GM19452 (cell line): ENCODE measurements around the gene SLC1A3.
"Not testable (repeated sequence)": the region's sequence is repeated elsewhere in the genome, so short reads cannot be mapped to it uniquely, and the experiment has no call there.

Experiments used
- ATAC-seq: cut with Tn5 transposase; IDR thresholded peaks from one replicate; pipeline ENCODE4 v1.9.1; 2021; ENCODE audit not compliant: unreplicated experiment

The SLC1A3 gene

DNA sequence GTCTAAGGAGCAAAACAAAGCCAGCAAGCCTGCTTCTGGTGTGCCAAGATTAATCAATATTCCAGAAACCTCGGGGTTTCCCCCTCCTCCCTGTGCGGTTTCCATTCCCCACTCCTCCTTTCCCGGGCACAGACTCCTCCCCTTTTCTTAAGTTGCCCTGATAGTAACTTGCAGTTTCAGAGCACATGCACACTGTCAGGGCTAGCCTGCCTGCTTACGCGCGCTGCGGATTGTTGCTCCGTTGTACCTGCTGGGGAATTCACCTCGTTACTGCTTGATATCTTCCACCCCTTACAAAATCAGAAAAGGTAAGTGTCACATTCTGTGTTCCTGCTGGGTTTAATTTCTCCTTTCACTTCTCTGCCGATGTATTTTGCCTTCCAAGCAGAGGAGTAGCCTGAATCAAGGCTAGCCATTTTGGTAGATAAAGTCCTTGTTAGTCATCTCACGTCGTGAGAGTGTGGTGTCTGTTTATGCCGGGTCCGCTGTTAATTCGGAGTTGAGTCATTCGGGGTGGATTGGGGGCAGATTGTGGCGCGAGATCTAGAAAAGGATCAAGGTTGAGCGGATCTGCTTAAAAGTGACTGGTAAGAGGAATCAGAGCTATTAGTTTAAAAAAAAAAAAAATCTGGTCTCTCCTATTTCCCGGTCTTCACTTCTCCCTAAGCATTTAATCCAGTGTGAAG, at the start of gene SLC1A3:
SLC1A3 (plus strand) TSS at position 179 of the 686 bp plus-strand sequence. CDS start 1,818 bp downstream, outside the sequence.
- peak; percentile 88 for ATAC-seq

DNA sequence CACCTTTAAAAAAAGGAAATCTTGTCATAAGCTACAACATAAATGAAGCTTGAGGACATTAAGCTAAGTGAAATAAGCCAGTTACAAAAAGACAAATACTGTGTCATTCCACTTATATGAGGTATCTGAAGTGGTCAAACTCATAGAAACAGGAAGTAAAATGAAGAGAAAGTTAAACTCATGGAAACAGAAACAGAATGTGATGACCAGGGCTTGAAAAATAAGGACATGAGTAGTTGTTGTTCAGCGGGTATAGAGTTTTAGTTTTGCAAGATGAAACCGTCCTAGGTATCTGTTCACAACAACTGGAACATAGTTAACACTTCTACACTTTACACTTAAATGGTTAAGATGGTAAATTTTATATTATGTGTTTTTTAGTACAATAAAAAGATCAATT, 47.8 kb upstream of the SLC1A3 start:
- no peak for ATAC-seq

DNA sequence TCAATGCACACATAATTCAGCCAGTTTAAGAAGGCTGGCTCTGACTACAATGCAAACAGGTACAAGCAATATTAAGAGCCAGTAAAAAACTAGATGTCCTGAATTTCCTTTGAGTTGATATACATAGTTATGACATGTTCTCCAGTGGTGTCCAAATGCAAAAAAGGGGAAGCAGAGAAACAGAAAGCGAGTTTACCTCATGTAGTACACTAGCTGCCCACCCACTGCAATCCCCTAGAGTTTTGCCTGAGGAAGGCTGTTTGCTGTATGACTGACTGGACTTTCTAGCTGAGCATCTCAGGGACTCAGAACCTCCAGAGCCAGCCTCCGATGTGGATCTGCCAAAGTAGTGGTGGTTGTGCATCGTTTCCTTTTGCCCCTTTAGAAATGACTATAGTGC, 44.8 kb upstream of the SLC1A3 start:
- ATAC-seq, result no peak

DNA sequence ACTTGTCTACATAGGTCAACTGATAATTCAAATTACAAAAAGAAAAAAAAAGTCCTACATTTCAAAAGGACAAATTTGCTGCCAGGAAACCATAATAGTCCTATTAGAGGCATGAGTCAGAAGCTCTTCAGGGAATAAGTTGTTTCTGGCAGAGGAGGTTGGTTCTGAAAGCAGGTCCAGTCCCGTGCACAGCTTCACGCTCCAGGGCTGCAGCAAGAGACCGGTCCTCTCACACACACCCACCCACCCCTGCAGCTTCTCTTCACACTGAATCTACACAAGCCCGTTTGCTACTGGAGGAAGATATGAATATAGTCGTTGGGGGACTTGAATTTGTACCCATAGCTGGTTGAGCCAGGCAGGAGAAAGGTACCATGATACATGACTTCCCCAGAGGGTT, 36.9 kb upstream of the SLC1A3 start:
- no peak for ATAC-seq

DNA sequence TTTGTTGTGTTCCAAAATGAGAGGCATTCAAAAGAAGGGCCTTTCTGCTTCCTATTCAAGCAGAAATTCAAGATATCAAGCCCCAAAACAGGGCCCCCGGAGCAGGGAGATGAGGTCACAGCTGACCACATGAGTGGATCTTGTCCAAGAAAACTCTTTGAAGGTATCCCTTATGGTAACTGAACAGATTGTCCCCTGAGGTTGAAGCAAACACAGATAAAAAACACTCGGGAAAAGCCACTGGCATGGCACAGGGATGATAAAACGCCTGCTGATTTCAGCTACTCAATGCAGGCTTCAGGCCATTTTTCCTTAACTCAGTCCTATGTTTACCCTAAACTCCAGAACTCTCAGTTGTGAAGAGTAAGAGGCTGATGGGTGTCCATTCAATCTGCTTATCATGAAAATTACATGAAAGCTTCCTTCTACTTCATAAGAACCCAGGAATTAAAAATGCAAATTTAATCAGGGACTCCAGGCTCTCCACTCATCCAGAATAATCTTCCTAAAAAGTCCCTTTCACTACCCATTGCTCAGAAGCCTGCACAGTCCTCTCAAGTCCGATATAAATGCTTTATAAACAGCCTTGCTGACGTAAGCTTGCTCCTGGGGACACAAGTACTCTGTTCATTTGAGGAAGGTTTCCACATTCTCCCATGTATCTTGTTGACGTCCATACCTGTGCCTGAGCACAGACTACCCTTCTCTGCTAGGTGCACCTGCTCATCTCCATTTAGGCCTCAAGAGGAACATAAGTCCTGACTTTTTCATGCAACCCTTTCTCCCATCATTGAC, 35.9 kb upstream of the SLC1A3 start:
- ATAC-seq, result no peak

DNA sequence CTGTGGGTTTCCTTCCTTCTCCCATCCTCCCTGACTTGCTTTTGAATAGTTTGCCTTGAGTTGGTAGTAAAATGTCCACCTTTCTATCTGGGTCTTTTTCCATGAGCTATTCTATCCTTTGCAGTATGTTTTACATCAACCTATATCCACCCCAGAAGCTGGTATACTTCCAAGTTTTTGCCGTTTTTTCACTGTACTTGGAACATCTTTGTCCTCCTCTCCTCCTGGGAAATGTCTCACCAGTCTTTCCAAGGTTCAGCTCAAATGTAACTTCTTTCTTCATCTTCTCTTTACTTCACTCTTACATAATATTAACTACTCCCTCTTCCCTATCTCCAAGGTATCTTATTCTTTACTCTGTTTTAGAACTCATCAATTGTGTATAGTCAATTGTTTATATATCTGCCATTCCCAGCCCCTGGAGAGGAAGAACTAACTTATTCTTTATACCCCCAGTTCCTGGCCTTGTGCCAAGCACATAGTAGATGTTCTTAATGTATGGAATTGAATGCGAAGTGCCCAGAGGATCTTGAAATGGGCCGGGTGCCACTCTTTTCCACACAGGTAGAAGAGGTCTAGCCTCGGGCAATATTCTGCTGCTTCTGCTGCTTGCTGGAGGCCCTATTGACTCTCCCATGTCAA, 34.9 kb upstream of the SLC1A3 start:
- ATAC-seq, result no peak

DNA sequence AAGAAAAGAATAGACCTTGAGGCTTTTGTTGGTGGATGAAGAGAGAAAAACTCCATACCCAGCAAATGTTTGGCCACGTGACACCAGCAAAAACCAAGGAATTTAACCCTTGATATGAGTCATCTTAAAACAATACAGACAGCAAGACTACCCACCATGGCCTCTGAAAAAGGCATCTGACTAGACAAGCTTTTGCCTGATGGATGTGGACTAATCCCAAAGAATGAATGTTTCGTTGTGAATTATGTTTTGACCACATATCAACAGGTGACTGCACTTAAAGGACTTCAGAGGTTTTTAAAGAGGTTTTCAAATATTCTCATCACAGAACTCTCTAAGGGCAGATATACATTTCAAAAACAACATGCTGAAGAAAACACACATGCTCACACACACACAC, 33.0 kb upstream of the SLC1A3 start:
- ATAC-seq, result no peak

DNA sequence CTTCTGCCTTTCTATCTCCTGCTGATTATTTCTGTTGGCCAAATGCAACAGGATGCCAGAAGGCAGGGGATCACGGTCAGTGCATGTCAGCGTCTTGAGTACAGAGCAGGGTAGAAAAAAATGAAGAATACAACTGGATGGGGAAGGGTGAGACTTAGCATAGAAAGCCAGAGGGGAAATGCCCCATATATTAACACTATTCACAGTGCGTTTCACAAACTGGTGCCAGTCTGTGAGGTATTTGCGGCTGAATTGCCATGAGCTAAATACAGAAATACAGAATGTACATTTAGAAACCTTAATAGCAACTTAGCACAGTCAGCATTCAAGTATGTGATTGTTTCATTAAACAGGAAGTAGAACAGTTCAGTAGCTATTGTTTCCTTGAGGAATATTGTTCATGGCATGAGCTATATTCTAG, 31.0 kb upstream of the SLC1A3 start:
- no peak for ATAC-seq

DNA sequence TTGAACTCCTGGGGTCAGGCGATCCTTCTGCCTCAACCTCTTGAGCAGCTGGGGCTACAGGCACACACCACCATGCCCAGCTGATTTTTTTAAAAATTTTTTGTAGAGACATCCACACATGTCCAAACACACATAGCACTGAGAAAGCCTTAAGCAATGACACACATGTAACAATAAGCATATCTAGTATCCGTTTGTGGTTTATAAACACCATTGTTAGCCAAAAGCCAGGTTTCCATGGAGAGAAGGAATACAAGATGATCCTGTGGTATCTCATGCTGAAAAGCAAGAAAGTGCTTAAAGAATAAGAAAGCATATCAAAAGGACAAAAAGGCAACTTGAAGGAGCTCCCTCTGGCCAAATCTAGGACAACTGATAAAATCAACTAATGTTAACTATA, 29.7 kb upstream of the SLC1A3 start:
- ATAC-seq, result no peak

DNA sequence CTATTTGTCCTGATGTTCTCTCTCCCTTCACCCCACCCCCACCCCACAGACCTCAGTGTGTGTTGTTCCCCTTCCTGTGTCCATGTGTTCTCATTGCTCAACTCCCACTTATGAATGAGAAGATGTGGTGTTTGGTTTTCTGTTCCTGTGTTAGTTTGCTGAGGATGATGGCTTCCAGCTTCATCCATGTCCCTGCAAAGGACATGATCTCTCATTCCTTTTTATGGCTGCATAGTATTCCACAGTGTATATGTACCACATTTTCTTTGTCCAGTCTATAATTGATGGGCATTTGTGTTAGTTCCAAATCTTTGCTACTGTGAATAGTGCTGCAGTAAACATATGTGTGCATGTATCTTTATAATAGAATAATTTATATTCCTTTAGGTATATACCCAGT, 26.5 kb upstream of the SLC1A3 start:
- ATAC-seq, result not testable (repeated sequence)

DNA sequence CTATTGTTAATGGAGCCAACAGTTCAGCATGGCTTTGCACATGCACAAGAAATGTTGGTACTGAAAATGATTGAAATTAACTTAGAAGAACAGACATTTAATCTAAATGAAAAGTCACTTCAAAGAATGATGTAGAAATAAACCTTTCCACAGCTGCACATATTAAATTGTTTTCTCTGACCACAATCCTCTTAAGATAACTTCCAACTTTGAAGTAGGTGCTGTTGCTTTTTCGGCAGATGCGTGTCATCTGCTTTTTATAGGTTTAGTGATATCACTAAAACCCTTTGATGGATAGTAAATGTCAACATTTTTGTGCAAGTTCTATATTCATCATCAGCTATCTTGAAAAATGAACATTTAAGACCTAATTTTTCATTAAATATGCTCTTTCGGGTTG, 25.3 kb upstream of the SLC1A3 start:
- no peak for ATAC-seq

DNA sequence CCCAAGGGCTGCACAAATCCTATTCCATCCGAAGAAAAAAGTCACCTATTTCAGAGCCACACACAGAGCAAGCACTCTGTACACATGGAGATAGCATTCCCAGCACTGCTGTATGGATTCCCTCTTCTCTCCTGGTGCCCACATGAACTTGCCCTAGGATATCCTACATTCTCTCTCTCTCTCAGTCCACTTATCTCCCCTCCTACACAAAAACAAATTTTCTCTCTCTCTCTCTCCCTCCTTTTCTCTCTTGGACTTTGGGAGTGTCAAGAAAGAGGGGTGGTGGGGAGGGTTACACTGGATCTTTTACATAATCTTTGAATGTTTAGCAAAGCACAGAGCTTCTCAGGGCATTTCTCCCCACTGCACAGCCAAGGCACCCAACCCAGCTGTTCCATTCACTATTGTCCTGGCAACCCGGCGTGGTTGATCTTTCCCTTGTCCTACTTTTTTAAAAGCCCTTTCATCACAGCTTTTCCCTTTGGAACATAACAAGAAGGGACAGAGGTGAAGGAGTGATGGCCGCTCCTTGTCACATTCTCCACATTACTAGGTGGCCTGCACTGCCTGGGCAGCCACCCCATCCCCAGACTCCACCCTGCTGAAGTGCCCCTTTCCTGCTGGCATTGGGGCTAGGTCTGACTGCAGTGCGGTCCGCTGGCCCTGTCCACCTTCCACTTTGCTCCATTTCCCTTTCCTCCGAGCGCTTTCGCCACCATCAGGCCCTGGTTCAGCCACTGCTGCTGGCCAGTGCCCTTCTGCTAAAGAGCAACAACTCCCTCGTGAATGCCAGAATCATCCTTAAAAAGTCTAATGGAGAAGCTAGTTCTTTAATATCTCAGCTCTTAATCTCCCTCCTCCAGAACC, 22.2 kb upstream of the SLC1A3 start:
- ATAC-seq, result no peak

DNA sequence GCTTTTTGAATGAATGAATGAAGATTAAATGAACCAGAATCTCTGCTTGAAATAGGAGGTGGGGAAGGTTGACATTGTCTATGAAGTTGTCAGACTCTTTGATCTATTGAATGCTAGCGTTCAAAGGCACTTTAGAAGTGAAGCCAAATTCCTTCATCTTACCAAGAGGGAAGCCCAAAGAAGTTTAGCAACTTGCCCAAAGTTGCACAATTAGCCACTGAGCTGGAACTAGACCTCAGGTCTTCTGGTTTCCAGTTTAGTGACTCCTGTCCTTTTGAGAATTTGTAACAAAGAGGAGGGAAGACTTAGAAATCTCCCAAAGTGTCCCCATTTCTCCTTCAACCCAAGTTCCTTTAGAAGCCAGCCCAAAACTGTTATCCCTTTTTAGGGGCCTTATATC, 20.7 kb upstream of the SLC1A3 start:
- no peak for ATAC-seq

DNA sequence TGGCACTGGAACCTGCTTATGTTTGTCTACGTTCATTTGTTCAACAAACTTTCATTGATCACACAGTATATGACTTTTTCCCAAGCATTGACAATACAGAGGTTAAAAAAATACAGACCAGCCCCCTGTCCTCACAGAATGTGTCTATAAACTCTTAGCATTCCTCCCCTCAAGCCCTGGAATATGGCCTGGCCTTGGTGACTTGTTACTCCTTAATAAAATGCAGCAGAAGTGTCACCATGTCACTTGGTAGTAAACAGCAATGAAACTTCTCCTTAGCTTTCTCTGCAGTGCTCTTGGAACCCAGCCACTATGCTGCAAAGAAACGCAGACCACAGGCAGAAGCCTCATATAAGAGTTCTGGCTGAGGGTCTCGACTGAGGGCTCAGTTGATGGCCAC, 19.1 kb upstream of the SLC1A3 start:
- ATAC-seq, result no peak

DNA sequence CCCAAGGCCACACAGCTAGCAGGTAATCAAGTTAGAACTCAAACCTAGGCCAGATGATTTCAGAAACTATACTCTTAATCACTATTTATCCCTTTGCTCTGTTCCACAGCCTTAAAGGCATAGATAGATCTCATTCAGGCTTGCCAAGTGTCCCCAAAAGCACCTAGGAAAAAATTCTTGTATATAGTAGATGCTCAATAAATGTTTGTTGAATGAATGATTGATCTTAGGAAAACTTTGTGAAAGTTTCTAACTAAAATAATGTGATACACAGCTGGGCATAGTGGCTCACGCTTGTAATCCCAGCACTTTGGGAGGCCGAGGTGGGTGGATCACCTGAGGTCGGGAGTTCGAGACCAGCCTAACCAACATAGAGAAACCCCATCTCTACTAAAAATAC, 16.7 kb upstream of the SLC1A3 start:
- ATAC-seq, result not testable (repeated sequence)

DNA sequence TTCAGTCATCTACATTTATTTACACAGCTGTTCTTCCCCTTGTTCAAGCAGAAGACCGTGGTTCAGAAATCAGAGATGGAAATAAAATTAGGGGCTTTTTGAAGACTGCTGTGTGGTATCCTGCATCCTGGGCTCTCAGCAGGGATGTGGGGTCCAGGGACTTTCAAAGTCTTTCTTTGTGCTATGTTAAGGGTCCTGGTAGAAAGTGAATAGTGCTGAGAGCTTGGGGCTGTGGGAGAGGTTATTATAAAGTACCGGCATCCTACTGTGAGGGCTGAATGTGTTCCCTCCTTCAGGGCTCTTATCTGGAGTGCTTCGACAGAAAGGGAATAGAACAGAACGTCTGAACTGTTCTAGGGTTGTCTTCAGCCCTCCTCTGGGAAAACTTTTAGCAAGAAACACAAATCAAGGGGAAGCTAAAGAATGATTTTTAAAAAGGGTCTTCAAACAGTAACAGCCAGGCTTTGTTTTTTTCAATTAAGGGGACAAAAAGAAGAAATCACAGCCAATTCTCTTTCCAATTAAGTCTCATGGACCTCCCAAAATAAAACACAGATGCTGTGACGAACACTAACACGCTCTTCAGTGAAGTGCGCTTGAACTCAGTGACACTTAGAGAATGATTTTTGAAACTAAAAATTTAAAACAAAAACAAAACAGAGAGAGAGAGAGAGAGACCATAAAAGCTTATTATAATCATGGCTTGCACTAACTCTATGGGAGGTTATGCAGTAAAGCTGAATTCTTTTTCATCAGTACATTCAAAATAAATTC, 15.7 kb upstream of the SLC1A3 start:
- no peak for ATAC-seq

DNA sequence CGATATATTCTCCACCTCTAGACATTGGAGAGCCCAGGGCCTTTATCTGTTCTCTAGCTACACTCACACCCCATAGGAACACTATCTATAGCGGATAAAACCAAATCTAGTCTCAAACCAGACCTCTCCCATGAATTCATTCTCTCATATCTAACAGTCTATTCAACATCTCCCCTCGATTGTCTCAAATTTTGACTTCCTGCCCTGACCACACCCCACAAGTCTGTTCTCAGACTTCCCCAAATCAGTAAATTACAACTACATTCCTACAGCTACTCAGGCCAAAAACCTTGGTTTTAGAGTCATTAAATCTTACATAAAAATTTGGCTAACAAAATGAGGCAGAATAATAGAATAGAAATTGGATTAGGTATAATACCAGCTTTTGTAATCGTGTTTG, 12.5 kb upstream of the SLC1A3 start:
- no peak for ATAC-seq

DNA sequence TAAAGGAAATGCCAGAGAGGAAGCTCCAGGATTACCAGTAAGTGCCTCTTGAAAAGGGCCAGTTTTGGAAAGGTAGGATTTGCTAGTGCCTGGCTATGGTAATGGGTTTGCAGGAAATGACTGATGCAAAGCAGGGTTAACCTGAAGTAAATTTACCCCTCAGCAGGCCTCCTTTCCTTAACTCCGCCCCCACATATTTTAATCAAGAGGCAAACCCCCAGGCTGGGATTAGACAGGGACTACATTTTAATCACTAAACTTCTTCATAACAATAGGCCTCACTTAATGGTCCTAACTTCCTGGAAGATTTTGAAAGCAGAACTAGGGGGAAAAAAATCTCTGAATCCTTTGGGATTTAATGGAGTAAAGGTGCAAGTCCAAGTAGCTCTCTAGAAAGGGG, 10.2 kb upstream of the SLC1A3 start:
- ATAC-seq, result no peak

DNA sequence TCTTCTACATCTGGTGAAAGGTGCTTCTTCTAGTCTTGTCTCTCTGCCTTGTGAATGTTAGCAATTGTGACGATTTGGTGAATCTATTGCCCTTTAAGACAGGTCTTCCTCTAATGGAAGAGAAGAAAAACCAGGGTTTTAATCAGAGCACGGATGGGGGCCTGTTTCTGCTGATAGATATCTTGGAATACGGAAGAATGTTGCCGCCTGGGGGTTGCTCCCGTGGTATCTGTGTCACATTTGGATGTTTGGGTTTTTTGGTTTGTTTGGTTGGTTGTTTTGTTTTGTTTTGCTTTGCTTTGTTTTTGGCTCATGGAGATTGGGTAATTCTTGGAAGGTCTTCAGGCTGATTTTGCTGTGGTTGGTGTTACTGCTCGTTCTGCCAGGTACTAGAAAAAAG, 9.7 kb upstream of the SLC1A3 start:
- ATAC-seq, result no peak

DNA sequence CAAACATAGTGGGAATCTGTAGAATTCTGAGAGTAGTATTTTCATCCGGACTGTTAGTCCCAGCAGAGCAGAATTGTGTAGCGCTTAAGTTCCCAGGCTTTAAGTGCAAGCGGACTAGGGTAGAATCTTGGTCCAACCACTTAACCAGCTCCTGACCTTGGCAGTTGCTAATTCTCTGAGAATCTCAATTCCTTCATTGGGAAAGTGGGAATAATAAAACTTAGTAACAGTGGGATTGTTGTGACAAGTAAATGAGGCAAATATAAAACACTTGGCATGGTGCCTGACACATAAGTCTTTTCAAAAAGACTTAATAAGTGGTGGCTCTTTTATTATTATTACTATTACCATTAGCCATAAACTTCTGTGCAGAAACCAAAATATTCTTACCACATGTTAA, 8.4 kb upstream of the SLC1A3 start:
- ATAC-seq, result no peak
